IMR-90 (cell line): ENCODE measurements around the gene PSMA6. TPM values are rescaled to one million over a fixed set of nuclear protein-coding genes. Genes with fewer than 3 reads are reported as not detected.

ENCODE experiments used
- ATAC-seq: fragments of 200-7000 bp; cut with Tn5 transposase; 2 replicates; pipeline ENCODE4 v1.9.1; 2020; ENCODE audit warnings: low read depth, mild to moderate bottlenecking, moderate library complexity
- BruUV-seq: library from RNA; stranded (reverse); fragments of 400-500 nt; replicated peaks from 2 replicates; lab custom pipeline; 2021; lab: Mats Ljungman, UMichigan
- CTCF ChIA-PET: fragments of 300-600 bp; formaldehyde crosslinking; extraction: SDS; loops from one replicate; lab custom pipeline; 2021; ENCODE audit warnings: antibody characterized with exemption; lab: Yijun Ruan, JAX
- POLR2A ChIA-PET: fragments of 300-600 bp; sonication (Branson Sonifier 250); formaldehyde crosslinking; loops from one replicate; lab custom pipeline; 2022; ENCODE audit warnings: antibody characterized with exemption; ENCODE audit not compliant: unreplicated experiment; lab: Charles Lee
- DNase-seq: peaks from one replicate; pipeline ENCODE4 v3.0.0; 2013
- H2AFZ ChIP-seq: replicated peaks from 2 replicates; pipeline ENCODE3; 2013; ENCODE audit warnings: low read length, mild to moderate bottlenecking; ENCODE audit not compliant: poor library complexity
- H2AK5ac ChIP-seq: 2 replicates; pipeline ENCODE4 v1.6.1; 2013; ENCODE audit warnings: low read depth, low read length, inconsistent platforms
- H2AK9ac ChIP-seq: replicated peaks from 2 replicates; pipeline ENCODE3; 2013; ENCODE audit warnings: mild to moderate bottlenecking, low read depth, low read length, moderate library complexity; ENCODE audit not compliant: poor library complexity
- H2BK120ac ChIP-seq: 2 replicates; pipeline ENCODE4 v1.6.1; 2013; ENCODE audit warnings: low read depth, low read length, inconsistent platforms
- H2BK15ac ChIP-seq: 3 replicates; pipeline ENCODE4 v1.6.1; 2013; ENCODE audit warnings: low read depth, low read length, inconsistent platforms
- H2BK20ac ChIP-seq: 2 replicates; pipeline ENCODE4 v1.6.1; 2013; ENCODE audit warnings: low read depth, mild to moderate bottlenecking, inconsistent platforms, low read length, moderate library complexity
- H2BK5ac ChIP-seq: 2 replicates; pipeline ENCODE4 v1.6.1; 2013; ENCODE audit warnings: mild to moderate bottlenecking, low read depth, low read length, inconsistent platforms; ENCODE audit not compliant: poor library complexity, severe bottlenecking
- H3K14ac ChIP-seq: replicated peaks from 2 replicates; pipeline ENCODE4 v1.6.1; 2013; ENCODE audit warnings: low read depth, low read length, inconsistent platforms
- H3K18ac ChIP-seq: 2 replicates; pipeline ENCODE4 v1.6.1; 2013; ENCODE audit warnings: low read depth, low read length, control low read depth
- H3K23ac ChIP-seq: 2 replicates; pipeline ENCODE4 v1.6.1; 2013; ENCODE audit warnings: low read depth, low read length, inconsistent platforms
- H3K27ac ChIP-seq: 2 replicates; pipeline ENCODE4 v1.5.1; 2013; ENCODE audit warnings: mild to moderate bottlenecking, control low read depth, low read length; ENCODE audit not compliant: insufficient read depth
- H3K27me3 ChIP-seq: 2 replicates; pipeline ENCODE4 v1.6.1; 2013; ENCODE audit warnings: low read length; ENCODE audit not compliant: control insufficient read depth, insufficient read depth
- H3K36me3 ChIP-seq: 2 replicates; pipeline ENCODE4 v1.6.1; 2013; ENCODE audit warnings: low read length, mixed read lengths; ENCODE audit not compliant: control insufficient read depth, insufficient read depth
- H3K4ac ChIP-seq: 2 replicates; pipeline ENCODE4 v1.6.1; 2013; ENCODE audit warnings: low read depth, low read length, inconsistent platforms
- H3K4me1 ChIP-seq: 2 replicates; pipeline ENCODE4 v1.6.1; 2013; ENCODE audit warnings: low read length, mixed read lengths; ENCODE audit not compliant: control insufficient read depth, insufficient read depth
- H3K4me2 ChIP-seq: 2 replicates; pipeline ENCODE4 v1.6.1; 2013; ENCODE audit warnings: low read depth, mild to moderate bottlenecking, control low read depth, low read length, moderate library complexity
- H3K4me3 ChIP-seq: 2 replicates; pipeline ENCODE4 v1.5.1; 2013; ENCODE audit warnings: low read depth, mild to moderate bottlenecking, control low read depth, low read length, moderate library complexity; ENCODE audit not compliant: insufficient read depth
- H3K56ac ChIP-seq: 2 replicates; pipeline ENCODE4 v1.6.1; 2013; ENCODE audit warnings: low read length, inconsistent platforms; ENCODE audit not compliant: insufficient read depth; ENCODE audit errors: extremely low read depth
- H3K79me1 ChIP-seq, 2 experiments: 2 replicates each; pipeline ENCODE4 v1.6.1; 2013; ENCODE audit warnings: low read length in 2 of 2, inconsistent platforms in 1 of 2, low read depth in 1 of 2
- H3K9ac ChIP-seq: 2 replicates; pipeline ENCODE4 v1.6.1; 2013; ENCODE audit warnings: low read depth, low read length, control low read depth
- H3K9me1 ChIP-seq: 2 replicates; pipeline ENCODE4 v1.6.1; 2013; ENCODE audit warnings: low read length, inconsistent platforms; ENCODE audit not compliant: insufficient read depth
- H3K9me3 ChIP-seq: 2 replicates; pipeline ENCODE4 v1.6.1; 2013; ENCODE audit warnings: low read length; ENCODE audit not compliant: control insufficient read depth, insufficient read depth
- H4K20me1 ChIP-seq: 2 replicates; pipeline ENCODE4 v1.6.1; 2013; ENCODE audit warnings: low read length, inconsistent platforms; ENCODE audit not compliant: insufficient read depth
- H4K5ac ChIP-seq: 2 replicates; pipeline ENCODE4 v1.6.1; 2013; ENCODE audit warnings: mild to moderate bottlenecking, low read depth, low read length, control low read depth
- H4K8ac ChIP-seq, 2 experiments: 2 replicates each; pipeline ENCODE4 v1.6.1; 2013; ENCODE audit warnings: low read depth in 2 of 2, low read length in 2 of 2, control low read depth in 1 of 2, inconsistent platforms in 1 of 2
- H4K91ac ChIP-seq: 2 replicates; pipeline ENCODE4 v1.6.1; 2013; ENCODE audit warnings: low read depth, low read length, inconsistent platforms; ENCODE audit not compliant: insufficient read depth
- BHLHE40 ChIP-seq: fragments of 150-350 bp; IDR thresholded peaks from 2 replicates; pipeline ENCODE4 v1.6.1; 2016; ENCODE audit warnings: mild to moderate bottlenecking, low read depth, low read length
- ELK1 ChIP-seq: fragments of 150-350 bp; IDR thresholded peaks from 2 replicates; pipeline ENCODE4 v1.6.1; 2016; ENCODE audit warnings: low read depth, mild to moderate bottlenecking, low read length, moderate library complexity, borderline replicate concordance
- MAFK ChIP-seq: IDR thresholded peaks from 2 replicates; pipeline ENCODE4 v1.6.1; 2012; ENCODE audit warnings: low read depth, low read length, improper control_type of control experiment
- NFE2L2 ChIP-seq: fragments of 150-350 bp; IDR thresholded peaks from 2 replicates; pipeline ENCODE4 v1.6.1; 2016; ENCODE audit warnings: low read depth, mild to moderate bottlenecking, low read length
- RAD21 ChIP-seq: IDR thresholded peaks from 2 replicates; pipeline ENCODE4 v1.6.1; 2012; ENCODE audit warnings: low read length, improper control_type of control experiment
- RCOR1 ChIP-seq: IDR thresholded peaks from 2 replicates; pipeline ENCODE4 v1.6.1; 2012; ENCODE audit warnings: mild to moderate bottlenecking, low read length, improper control_type of control experiment; ENCODE audit not compliant: insufficient replicate concordance
- RFX5 ChIP-seq: IDR thresholded peaks from 2 replicates; pipeline ENCODE4 v1.8.0; 2012; ENCODE audit warnings: low read depth, mild to moderate bottlenecking, low read length, moderate library complexity
- WGBS, 2 experiments: methylation state at CpG; one replicate each; pipeline versions ENCODE4 v1.1.5 to v1.1.7; 2013; ENCODE audit warnings: missing lambda C conversion rate in 2 of 2; ENCODE audit not compliant: insufficient read length in 1 of 2; ENCODE audit errors: extremely low coverage in 2 of 2; 5-methylcytosine and 5-hydroxymethylcytosine counted together
- dilution Hi-C: fragments of 300-500 bp; cut with HindIII; formaldehyde crosslinking; loops from one replicate; pipeline ENCODE4 v1.14.3; 2018; ENCODE audit warnings: low sequenced_read_pairs; ENCODE audit not compliant: unreplicated experiment
- in situ Hi-C: fragments of 300-500 bp; cut with MboI; formaldehyde crosslinking; loops from 3 replicates; pipeline ENCODE4 v1.14.3; 2019; ENCODE audit warnings: low sequenced_read_pairs, inconsistent platforms, mixed read lengths
- intact Hi-C: fragments of 100-400 bp; cut with micrococcal nuclease; formaldehyde crosslinking; loops from 2 replicates; pipeline ENCODE4 v1.10.0; 2022
- polyA plus RNA-seq, 3 experiments: library from polyadenylated mRNA; depleted of rRNA; stranded (reverse); fragments of >200 nt; gene quantifications; 2 replicates each; pipeline ENCODE4 v1.2.3, GENCODE V29; 2012; ENCODE audit warnings: low replicate concordance in 1 of 3
- total RNA-seq: library from RNA; depleted of rRNA; stranded (reverse); fragments of >200 nt; gene quantifications from 2 replicates; pipeline ENCODE4 v1.2.3, GENCODE V29; 2012

PSMA6 gene
- total and polyA plus RNA-seq, 2 of the 4 experiments (the other 2 are of a cell fraction) = 184 to 530 TPM

GRCh38 chr14:35301735-35302528 lies 9.8 kb downstream of the PSMA6 start:
- dilution Hi-C loops = no loop called here
- intact Hi-C loops = no loop called here
- no peaks in the 10 kb centered on the region for H3K9me3 ChIP-seq

More at GRCh38 chr14:35301735-35302528, 9.8 kb downstream of the PSMA6 start:
- Histone ChIP-seq H2BK15ac (no peak overlapping the region), H3K23ac (no peak overlapping the region), H3K4me1 (peaks cover 5% of the 10 kb centered on the region), H4K91ac (no peak overlapping the region), H4K5ac (no peak overlapping the region), H3K9me1 (peaks cover 6% of the 10 kb centered on the region; the same call in 1 of the 2 replicates), H3K36me3 (no peaks in the 10 kb centered on the region; the same call in 1 of the 2 replicates), H2BK120ac (no peak overlapping the region), H4K20me1 (peaks cover 66% of the 10 kb centered on the region), H3K4me3 (no peak overlapping the region), H3K79me1 (peaks cover 6 to 47% of the 10 kb centered on the region in 2 experiments; a peak in 3 of 4 replicates), H3K18ac (no peak overlapping the region), H3K27ac (no peak overlapping the region), H2AK9ac (no peak overlapping the region), H2BK20ac (no peak overlapping the region), H2AFZ (no peak overlapping the region), H3K14ac (no peak overlapping the region), H3K4ac (no peak overlapping the region), H3K4me2 (no peak overlapping the region), H4K8ac (no peak overlapping the region), H3K27me3 (no peaks in the 10 kb centered on the region), H3K9ac (no peak overlapping the region), H3K56ac (no peak overlapping the region), H2AK5ac (no peak overlapping the region), H2BK5ac (no peak overlapping the region)
- no peak for DNase-seq
- BruUV-seq = no TSS peak
- TF ChIP-seq RCOR1 (no peak), MAFK (no peak), ELK1 (no peak), NFE2L2 (no peak), BHLHE40 (no peak), RFX5 (no peak), RAD21 (no peak)
- in situ Hi-C loops = no loop called here
- POLR2A ChIA-PET = no interaction called here
- no peak for ATAC-seq
- no CpG with 5 or more reads among the region's 1 CpG for WGBS, 2 experiments
- CTCF ChIA-PET = no interaction called here
